WTC11 (cell line): ENCODE measurements around the gene STOX2. TPM values are rescaled to one million over a fixed set of nuclear protein-coding genes. Genes with fewer than 3 reads are reported as not detected.

Experiments used
- ATAC-seq: fragments of 200-7000 bp; cut with Tn5 transposase; 2 replicates; pipeline ENCODE4 v1.10.0; 2021; ENCODE audit warnings: mild to moderate bottlenecking, moderate library complexity
- CTCF ChIA-PET: fragments of 300-600 bp; sonication (Branson Sonifier 250); formaldehyde crosslinking; loops from one replicate; lab custom pipeline; 2021; ENCODE audit warnings: antibody characterized with exemption; lab: Charles Lee
- POLR2A ChIA-PET: fragments of 350-600 bp; sonication (Branson Sonifier 250); formaldehyde crosslinking; loops from one replicate; lab custom pipeline; 2021; ENCODE audit warnings: antibody characterized with exemption; lab: Charles Lee
- DNase-seq: peaks from one replicate; pipeline ENCODE4 v3.0.0; 2021; ENCODE audit warnings: low spot score
- H3K27ac Mint-ChIP-seq: 2 replicates; pipeline ENCODE4 v1.8.0; 2021; ENCODE audit warnings: mixed read lengths
- H3K27me3 Mint-ChIP-seq: 2 replicates; pipeline ENCODE4 v1.8.0; 2021; ENCODE audit warnings: low read depth, mild to moderate bottlenecking, moderate library complexity, mixed read lengths
- H3K36me3 Mint-ChIP-seq: 2 replicates; pipeline ENCODE4 v1.8.0; 2021; ENCODE audit warnings: mixed read lengths
- H3K4me1 Mint-ChIP-seq: 2 replicates; pipeline ENCODE4 v1.8.0; 2022; ENCODE audit warnings: mixed read lengths
- H3K4me3 Mint-ChIP-seq: 2 replicates; pipeline ENCODE4 v1.8.0; 2021; ENCODE audit warnings: mild to moderate bottlenecking, moderate library complexity, mixed read lengths
- H3K9me3 Mint-ChIP-seq: 2 replicates; pipeline ENCODE4 v1.8.0; 2021; ENCODE audit warnings: mixed read lengths
- CBFB ChIP-seq: sonication (generic); formaldehyde crosslinking; IDR thresholded peaks from 2 replicates; pipeline ENCODE4 v1.8.1; 2022; ENCODE audit warnings: mild to moderate bottlenecking, low read depth, missing genetic modification reagents
- CREM ChIP-seq: sonication (generic); formaldehyde crosslinking; IDR thresholded peaks from 2 replicates; pipeline ENCODE4 v1.8.1; 2022; ENCODE audit warnings: mild to moderate bottlenecking, missing genetic modification reagents, moderate library complexity
- ESRRA ChIP-seq: sonication (generic); formaldehyde crosslinking; IDR thresholded peaks from 2 replicates; pipeline ENCODE4 v1.8.1; 2022; ENCODE audit warnings: mild to moderate bottlenecking, missing genetic modification reagents, borderline replicate concordance
- NFATC4 ChIP-seq: fragments of 250-450 bp; sonication (Bioruptor Pico); IDR thresholded peaks from 2 replicates; pipeline ENCODE4 v1.9.0; 2021; ENCODE audit warnings: mild to moderate bottlenecking
- NR1H2 ChIP-seq: sonication (generic); formaldehyde crosslinking; IDR thresholded peaks from 2 replicates; pipeline ENCODE4 v1.9.0; 2021; ENCODE audit warnings: mild to moderate bottlenecking, moderate library complexity, missing genetic modification reagents
- RORB ChIP-seq: fragments of 250-450 bp; sonication (Bioruptor Pico); IDR thresholded peaks from 2 replicates; pipeline ENCODE4 v1.9.0; 2021; ENCODE audit warnings: mild to moderate bottlenecking
- TCF7 ChIP-seq: sonication (generic); formaldehyde crosslinking; IDR thresholded peaks from 2 replicates; pipeline ENCODE4 v1.8.0; 2022; ENCODE audit warnings: mild to moderate bottlenecking, low read depth, missing genetic modification reagents, moderate library complexity
- TEAD4 ChIP-seq: sonication (generic); formaldehyde crosslinking; IDR thresholded peaks from 2 replicates; pipeline ENCODE4 v1.8.0; 2022; ENCODE audit warnings: mild to moderate bottlenecking, missing genetic modification reagents
- ZNF423 ChIP-seq: fragments of 250-450 bp; sonication (Bioruptor Pico); IDR thresholded peaks from 2 replicates; pipeline ENCODE4 v2.1.2; 2022; ENCODE audit warnings: mild to moderate bottlenecking, moderate library complexity
- total RNA-seq: library from RNA; stranded (reverse); gene quantifications from 3 replicates; pipeline ENCODE4 v1.2.3, GENCODE V29; 2021
- TF ChIP-seq, protein P1 (sequence below): sonication (generic); formaldehyde crosslinking; IDR thresholded peaks from 2 replicates; pipeline ENCODE4 v1.8.1; 2023; ENCODE audit warnings: mild to moderate bottlenecking, missing genetic modification reagents
- TF ChIP-seq, protein P2 (sequence below): sonication (generic); formaldehyde crosslinking; IDR thresholded peaks from 2 replicates; pipeline ENCODE4 v1.8.1; 2022; ENCODE audit warnings: low read depth, missing genetic modification reagents, borderline replicate concordance
- TF ChIP-seq, protein P3 (sequence below): fragments of 250-450 bp; sonication (Bioruptor Pico); IDR thresholded peaks from 2 replicates; pipeline ENCODE4 v1.8.0; 2021; ENCODE audit warnings: mild to moderate bottlenecking
- TF ChIP-seq, protein P4 (sequence below): fragments of 250-450 bp; sonication (Bioruptor Pico); conservative IDR thresholded peaks from 2 replicates; pipeline ENCODE4 v1.9.0; 2021; ENCODE audit warnings: mild to moderate bottlenecking
- TF ChIP-seq, protein P5 (sequence below): sonication (generic); formaldehyde crosslinking; IDR thresholded peaks from 2 replicates; pipeline ENCODE4 v1.8.0; 2023; ENCODE audit warnings: mild to moderate bottlenecking, missing genetic modification reagents
- TF ChIP-seq, protein P6 (sequence below): sonication (generic); formaldehyde crosslinking; IDR thresholded peaks from 2 replicates; pipeline ENCODE4 v1.8.1; 2023; ENCODE audit warnings: mild to moderate bottlenecking, missing genetic modification reagents, borderline replicate concordance
- TF ChIP-seq, protein P7 (sequence below): fragments of 200-600 bp; IDR thresholded peaks from 2 replicates; pipeline ENCODE4 v1.8.0; 2022; ENCODE audit warnings: antibody characterized with exemption
- TF ChIP-seq, protein P8 (sequence below): fragments of 250-450 bp; sonication (Bioruptor Pico); IDR thresholded peaks from 2 replicates; pipeline ENCODE4 v1.9.0; 2021; ENCODE audit warnings: mild to moderate bottlenecking, borderline replicate concordance

The STOX2 gene
- total RNA-seq, 1 experiment from 2014 or later = 31.6 TPM

DNA sequence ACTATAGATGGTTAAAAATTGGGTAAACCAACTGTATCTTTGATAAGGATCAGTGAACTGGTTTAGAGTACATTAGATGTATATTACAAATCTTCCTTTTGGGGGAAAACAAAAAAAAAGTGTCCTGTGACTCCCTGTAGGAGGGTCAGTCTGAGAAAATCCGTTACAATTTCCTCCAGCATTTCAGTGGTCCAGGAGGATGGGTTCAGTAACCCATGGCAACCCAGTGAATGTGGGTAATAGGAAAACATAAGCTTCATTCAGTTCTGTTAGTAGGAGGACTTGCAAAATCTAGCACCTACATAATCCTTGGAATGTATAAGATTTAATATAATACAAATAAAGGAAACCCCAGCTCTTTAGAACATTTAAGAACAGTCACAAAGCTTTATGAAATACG, 16.2 kb downstream of the STOX2 start:
- peaks cover 45% of the 10 kb centered on the region for H3K4me1 Mint-ChIP-seq
- ChIA-PET POLR2A (no interaction called here), CTCF (no interaction called here)
- DNase-seq (no peak), ATAC-seq (no peak)
- H3K27me3 Mint-ChIP-seq = no peaks in the 10 kb centered on the region
- no peak overlapping the region for H3K27ac Mint-ChIP-seq
- 0 out of 2 replicates have a peak, but pooled peaks cover 3% of the 10 kb centered on the region for H3K9me3 Mint-ChIP-seq
- no peak overlapping the region for H3K4me3 Mint-ChIP-seq
- H3K36me3 Mint-ChIP-seq = peaks cover 12% of the 10 kb centered on the region
- TF ChIP-seq, protein P1, sequence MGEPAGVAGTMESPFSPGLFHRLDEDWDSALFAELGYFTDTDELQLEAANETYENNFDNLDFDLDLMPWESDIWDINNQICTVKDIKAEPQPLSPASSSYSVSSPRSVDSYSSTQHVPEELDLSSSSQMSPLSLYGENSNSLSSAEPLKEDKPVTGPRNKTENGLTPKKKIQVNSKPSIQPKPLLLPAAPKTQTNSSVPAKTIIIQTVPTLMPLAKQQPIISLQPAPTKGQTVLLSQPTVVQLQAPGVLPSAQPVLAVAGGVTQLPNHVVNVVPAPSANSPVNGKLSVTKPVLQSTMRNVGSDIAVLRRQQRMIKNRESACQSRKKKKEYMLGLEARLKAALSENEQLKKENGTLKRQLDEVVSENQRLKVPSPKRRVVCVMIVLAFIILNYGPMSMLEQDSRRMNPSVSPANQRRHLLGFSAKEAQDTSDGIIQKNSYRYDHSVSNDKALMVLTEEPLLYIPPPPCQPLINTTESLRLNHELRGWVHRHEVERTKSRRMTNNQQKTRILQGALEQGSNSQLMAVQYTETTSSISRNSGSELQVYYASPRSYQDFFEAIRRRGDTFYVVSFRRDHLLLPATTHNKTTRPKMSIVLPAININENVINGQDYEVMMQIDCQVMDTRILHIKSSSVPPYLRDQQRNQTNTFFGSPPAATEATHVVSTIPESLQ (CRISPR knock-in tag) = no peak
- TF ChIP-seq, protein P2, sequence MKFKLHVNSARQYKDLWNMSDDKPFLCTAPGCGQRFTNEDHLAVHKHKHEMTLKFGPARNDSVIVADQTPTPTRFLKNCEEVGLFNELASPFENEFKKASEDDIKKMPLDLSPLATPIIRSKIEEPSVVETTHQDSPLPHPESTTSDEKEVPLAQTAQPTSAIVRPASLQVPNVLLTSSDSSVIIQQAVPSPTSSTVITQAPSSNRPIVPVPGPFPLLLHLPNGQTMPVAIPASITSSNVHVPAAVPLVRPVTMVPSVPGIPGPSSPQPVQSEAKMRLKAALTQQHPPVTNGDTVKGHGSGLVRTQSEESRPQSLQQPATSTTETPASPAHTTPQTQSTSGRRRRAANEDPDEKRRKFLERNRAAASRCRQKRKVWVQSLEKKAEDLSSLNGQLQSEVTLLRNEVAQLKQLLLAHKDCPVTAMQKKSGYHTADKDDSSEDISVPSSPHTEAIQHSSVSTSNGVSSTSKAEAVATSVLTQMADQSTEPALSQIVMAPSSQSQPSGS (CRISPR knock-in tag) = no peak
- TF ChIP-seq, protein P3, sequence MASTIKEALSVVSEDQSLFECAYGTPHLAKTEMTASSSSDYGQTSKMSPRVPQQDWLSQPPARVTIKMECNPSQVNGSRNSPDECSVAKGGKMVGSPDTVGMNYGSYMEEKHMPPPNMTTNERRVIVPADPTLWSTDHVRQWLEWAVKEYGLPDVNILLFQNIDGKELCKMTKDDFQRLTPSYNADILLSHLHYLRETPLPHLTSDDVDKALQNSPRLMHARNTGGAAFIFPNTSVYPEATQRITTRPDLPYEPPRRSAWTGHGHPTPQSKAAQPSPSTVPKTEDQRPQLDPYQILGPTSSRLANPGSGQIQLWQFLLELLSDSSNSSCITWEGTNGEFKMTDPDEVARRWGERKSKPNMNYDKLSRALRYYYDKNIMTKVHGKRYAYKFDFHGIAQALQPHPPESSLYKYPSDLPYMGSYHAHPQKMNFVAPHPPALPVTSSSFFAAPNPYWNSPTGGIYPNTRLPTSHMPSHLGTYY (CRISPR knock-in tag) = no peak
- TF ChIP-seq TCF7 (CRISPR knock-in tag) = no peak
- no peak for TF ChIP-seq TEAD4 (CRISPR knock-in tag)
- TF ChIP-seq, protein P4, sequence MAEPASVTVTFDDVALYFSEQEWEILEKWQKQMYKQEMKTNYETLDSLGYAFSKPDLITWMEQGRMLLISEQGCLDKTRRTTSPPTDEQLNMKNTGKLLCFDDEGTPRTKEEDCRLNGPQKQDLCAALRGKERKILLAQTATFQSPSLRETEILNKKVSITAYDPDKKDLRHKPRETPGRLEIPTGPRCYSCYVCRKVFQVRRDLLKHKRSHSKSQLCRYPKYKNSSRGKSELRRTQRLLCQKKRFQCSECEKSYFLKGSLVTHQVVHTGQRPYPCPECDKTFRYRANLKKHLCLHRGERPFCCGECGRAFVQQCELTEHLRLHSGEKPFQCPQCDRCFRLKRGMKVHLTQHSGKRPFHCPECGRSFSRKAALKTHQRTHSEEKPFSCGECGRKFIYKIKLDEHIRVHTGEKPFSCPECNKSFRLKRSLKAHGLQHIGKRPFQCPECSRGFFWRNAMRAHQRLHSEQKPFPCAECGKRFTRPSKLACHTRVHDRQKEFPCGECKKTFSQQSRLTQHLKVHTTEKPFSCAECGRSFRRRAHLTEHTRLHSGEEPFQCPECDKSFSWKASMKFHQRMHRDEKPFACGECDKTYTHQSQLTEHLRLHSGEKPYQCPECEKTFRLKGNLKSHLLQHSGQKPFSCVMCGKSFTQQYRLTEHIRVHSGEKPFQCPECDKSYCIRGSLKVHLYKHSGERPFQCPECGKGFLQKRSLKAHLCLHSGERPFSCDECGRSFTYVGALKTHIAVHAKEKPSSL (CRISPR knock-in tag) = no peak
- TF ChIP-seq, protein P5, sequence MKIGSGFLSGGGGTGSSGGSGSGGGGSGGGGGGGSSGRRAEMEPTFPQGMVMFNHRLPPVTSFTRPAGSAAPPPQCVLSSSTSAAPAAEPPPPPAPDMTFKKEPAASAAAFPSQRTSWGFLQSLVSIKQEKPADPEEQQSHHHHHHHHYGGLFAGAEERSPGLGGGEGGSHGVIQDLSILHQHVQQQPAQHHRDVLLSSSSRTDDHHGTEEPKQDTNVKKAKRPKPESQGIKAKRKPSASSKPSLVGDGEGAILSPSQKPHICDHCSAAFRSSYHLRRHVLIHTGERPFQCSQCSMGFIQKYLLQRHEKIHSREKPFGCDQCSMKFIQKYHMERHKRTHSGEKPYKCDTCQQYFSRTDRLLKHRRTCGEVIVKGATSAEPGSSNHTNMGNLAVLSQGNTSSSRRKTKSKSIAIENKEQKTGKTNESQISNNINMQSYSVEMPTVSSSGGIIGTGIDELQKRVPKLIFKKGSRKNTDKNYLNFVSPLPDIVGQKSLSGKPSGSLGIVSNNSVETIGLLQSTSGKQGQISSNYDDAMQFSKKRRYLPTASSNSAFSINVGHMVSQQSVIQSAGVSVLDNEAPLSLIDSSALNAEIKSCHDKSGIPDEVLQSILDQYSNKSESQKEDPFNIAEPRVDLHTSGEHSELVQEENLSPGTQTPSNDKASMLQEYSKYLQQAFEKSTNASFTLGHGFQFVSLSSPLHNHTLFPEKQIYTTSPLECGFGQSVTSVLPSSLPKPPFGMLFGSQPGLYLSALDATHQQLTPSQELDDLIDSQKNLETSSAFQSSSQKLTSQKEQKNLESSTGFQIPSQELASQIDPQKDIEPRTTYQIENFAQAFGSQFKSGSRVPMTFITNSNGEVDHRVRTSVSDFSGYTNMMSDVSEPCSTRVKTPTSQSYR = no peak
- no peak for TF ChIP-seq NFATC4 (CRISPR knock-in tag)
- no peak for TF ChIP-seq CBFB (CRISPR knock-in tag)
- TF ChIP-seq RORB (CRISPR knock-in tag) = no peak
- TF ChIP-seq, protein P6, sequence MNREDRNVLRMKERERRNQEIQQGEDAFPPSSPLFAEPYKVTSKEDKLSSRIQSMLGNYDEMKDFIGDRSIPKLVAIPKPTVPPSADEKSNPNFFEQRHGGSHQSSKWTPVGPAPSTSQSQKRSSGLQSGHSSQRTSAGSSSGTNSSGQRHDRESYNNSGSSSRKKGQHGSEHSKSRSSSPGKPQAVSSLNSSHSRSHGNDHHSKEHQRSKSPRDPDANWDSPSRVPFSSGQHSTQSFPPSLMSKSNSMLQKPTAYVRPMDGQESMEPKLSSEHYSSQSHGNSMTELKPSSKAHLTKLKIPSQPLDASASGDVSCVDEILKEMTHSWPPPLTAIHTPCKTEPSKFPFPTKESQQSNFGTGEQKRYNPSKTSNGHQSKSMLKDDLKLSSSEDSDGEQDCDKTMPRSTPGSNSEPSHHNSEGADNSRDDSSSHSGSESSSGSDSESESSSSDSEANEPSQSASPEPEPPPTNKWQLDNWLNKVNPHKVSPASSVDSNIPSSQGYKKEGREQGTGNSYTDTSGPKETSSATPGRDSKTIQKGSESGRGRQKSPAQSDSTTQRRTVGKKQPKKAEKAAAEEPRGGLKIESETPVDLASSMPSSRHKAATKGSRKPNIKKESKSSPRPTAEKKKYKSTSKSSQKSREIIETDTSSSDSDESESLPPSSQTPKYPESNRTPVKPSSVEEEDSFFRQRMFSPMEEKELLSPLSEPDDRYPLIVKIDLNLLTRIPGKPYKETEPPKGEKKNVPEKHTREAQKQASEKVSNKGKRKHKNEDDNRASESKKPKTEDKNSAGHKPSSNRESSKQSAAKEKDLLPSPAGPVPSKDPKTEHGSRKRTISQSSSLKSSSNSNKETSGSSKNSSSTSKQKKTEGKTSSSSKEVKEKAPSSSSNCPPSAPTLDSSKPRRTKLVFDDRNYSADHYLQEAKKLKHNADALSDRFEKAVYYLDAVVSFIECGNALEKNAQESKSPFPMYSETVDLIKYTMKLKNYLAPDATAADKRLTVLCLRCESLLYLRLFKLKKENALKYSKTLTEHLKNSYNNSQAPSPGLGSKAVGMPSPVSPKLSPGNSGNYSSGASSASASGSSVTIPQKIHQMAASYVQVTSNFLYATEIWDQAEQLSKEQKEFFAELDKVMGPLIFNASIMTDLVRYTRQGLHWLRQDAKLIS = no peak
- TF ChIP-seq, protein P7, sequence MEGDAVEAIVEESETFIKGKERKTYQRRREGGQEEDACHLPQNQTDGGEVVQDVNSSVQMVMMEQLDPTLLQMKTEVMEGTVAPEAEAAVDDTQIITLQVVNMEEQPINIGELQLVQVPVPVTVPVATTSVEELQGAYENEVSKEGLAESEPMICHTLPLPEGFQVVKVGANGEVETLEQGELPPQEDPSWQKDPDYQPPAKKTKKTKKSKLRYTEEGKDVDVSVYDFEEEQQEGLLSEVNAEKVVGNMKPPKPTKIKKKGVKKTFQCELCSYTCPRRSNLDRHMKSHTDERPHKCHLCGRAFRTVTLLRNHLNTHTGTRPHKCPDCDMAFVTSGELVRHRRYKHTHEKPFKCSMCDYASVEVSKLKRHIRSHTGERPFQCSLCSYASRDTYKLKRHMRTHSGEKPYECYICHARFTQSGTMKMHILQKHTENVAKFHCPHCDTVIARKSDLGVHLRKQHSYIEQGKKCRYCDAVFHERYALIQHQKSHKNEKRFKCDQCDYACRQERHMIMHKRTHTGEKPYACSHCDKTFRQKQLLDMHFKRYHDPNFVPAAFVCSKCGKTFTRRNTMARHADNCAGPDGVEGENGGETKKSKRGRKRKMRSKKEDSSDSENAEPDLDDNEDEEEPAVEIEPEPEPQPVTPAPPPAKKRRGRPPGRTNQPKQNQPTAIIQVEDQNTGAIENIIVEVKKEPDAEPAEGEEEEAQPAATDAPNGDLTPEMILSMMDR = no peak
- TF ChIP-seq, protein P8, sequence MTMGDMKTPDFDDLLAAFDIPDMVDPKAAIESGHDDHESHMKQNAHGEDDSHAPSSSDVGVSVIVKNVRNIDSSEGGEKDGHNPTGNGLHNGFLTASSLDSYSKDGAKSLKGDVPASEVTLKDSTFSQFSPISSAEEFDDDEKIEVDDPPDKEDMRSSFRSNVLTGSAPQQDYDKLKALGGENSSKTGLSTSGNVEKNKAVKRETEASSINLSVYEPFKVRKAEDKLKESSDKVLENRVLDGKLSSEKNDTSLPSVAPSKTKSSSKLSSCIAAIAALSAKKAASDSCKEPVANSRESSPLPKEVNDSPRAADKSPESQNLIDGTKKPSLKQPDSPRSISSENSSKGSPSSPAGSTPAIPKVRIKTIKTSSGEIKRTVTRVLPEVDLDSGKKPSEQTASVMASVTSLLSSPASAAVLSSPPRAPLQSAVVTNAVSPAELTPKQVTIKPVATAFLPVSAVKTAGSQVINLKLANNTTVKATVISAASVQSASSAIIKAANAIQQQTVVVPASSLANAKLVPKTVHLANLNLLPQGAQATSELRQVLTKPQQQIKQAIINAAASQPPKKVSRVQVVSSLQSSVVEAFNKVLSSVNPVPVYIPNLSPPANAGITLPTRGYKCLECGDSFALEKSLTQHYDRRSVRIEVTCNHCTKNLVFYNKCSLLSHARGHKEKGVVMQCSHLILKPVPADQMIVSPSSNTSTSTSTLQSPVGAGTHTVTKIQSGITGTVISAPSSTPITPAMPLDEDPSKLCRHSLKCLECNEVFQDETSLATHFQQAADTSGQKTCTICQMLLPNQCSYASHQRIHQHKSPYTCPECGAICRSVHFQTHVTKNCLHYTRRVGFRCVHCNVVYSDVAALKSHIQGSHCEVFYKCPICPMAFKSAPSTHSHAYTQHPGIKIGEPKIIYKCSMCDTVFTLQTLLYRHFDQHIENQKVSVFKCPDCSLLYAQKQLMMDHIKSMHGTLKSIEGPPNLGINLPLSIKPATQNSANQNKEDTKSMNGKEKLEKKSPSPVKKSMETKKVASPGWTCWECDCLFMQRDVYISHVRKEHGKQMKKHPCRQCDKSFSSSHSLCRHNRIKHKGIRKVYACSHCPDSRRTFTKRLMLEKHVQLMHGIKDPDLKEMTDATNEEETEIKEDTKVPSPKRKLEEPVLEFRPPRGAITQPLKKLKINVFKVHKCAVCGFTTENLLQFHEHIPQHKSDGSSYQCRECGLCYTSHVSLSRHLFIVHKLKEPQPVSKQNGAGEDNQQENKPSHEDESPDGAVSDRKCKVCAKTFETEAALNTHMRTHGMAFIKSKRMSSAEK = no peak
- TF ChIP-seq CREM (CRISPR knock-in tag) = no peak
- no peak for TF ChIP-seq ZNF423 (CRISPR knock-in tag)
- no peak for TF ChIP-seq NR1H2
- TF ChIP-seq ESRRA = no peak
